GM23338 (cell line): ENCODE results near the gene KISS1. TPM values are rescaled to one million over a fixed set of nuclear protein-coding genes. Genes with fewer than 3 reads are reported as not detected.

ENCODE experiments used
- ATAC-seq: fragments of 200-7000 bp; cut with Tn5 transposase; 3 replicates; pipeline ENCODE4 v1.9.1; 2020
- DNase-seq: peaks from one replicate; pipeline ENCODE4 v3.0.0-alpha.2; 2015; ENCODE audit warnings: low spot score
- H2AFZ ChIP-seq: fragments of 200-600 bp; sonication (generic); 2 replicates; pipeline ENCODE4 v1.8.0; 2016; ENCODE audit warnings: antibody characterized with exemption, mild to moderate bottlenecking, moderate library complexity
- H3F3A ChIP-seq: fragments of 200-600 bp; sonication (generic); replicated peaks from 2 replicates; pipeline ENCODE4 v1.8.0; 2017; ENCODE audit warnings: antibody characterized with exemption, mixed run types, low read depth
- H3K27ac ChIP-seq: fragments of 200-600 bp; sonication (generic); 2 replicates; pipeline ENCODE4 v1.6.1; 2016; ENCODE audit warnings: low read depth
- H3K27me3 ChIP-seq: fragments of 200-600 bp; sonication (generic); 2 replicates; pipeline ENCODE4 v1.8.0; 2016; ENCODE audit warnings: mild to moderate bottlenecking, mixed run types, moderate library complexity; ENCODE audit not compliant: insufficient read depth
- H3K36me3 ChIP-seq: fragments of 200-600 bp; sonication (generic); 2 replicates; pipeline ENCODE4 v1.8.0; 2016; ENCODE audit warnings: mild to moderate bottlenecking; ENCODE audit not compliant: insufficient read depth
- H3K4me1 ChIP-seq: fragments of 200-600 bp; sonication (generic); 2 replicates; pipeline ENCODE4 v1.8.0; 2016; ENCODE audit warnings: mild to moderate bottlenecking, moderate library complexity; ENCODE audit not compliant: insufficient read depth
- H3K4me2 ChIP-seq: fragments of 200-600 bp; sonication (generic); 2 replicates; pipeline ENCODE4 v1.7.1; 2017; ENCODE audit warnings: mixed run types
- H3K4me3 ChIP-seq: fragments of 200-600 bp; sonication (generic); 2 replicates; pipeline ENCODE4 v1.6.1; 2016; ENCODE audit warnings: mixed run types
- H3K79me2 ChIP-seq: fragments of 200-600 bp; sonication (generic); replicated peaks from 2 replicates; pipeline ENCODE4 v1.8.0; 2017; ENCODE audit warnings: mild to moderate bottlenecking; ENCODE audit not compliant: insufficient read depth
- H3K9me2 ChIP-seq: fragments of 200-600 bp; sonication (generic); 2 replicates; pipeline ENCODE4 v1.8.0; 2017; ENCODE audit not compliant: insufficient read depth
- H4K20me1 ChIP-seq: fragments of 200-600 bp; sonication (generic); replicated peaks from 2 replicates; pipeline ENCODE4 v1.8.0; 2017; ENCODE audit warnings: mild to moderate bottlenecking; ENCODE audit not compliant: insufficient read depth
- H3K27ac Mint-ChIP-seq: 2 replicates; pipeline ENCODE4 v1.8.0; 2020; ENCODE audit warnings: inconsistent platforms, mild to moderate bottlenecking, moderate library complexity, mixed read lengths
- H3K27me3 Mint-ChIP-seq: 3 replicates; pipeline ENCODE4 v1.8.0; 2022; ENCODE audit warnings: low read depth, mild to moderate bottlenecking, moderate library complexity, mixed read lengths, inconsistent platforms; ENCODE audit not compliant: insufficient read depth, poor library complexity
- H3K36me3 Mint-ChIP-seq: 3 replicates; pipeline ENCODE4 v1.8.0; 2021; ENCODE audit warnings: low read depth, mild to moderate bottlenecking, inconsistent platforms, moderate library complexity, mixed read lengths
- H3K4me1 Mint-ChIP-seq: 3 replicates; pipeline ENCODE4 v1.8.0; 2020; ENCODE audit warnings: mild to moderate bottlenecking, inconsistent platforms, mixed read lengths
- H3K4me3 Mint-ChIP-seq: 3 replicates; pipeline ENCODE4 v1.8.0; 2021; ENCODE audit warnings: moderate library complexity, mild to moderate bottlenecking, inconsistent platforms, mixed read lengths
- H3K9me3 Mint-ChIP-seq: 3 replicates; pipeline ENCODE4 v1.8.0; 2020; ENCODE audit warnings: moderate library complexity, mild to moderate bottlenecking, inconsistent platforms, mixed read lengths
- EZH2 ChIP-seq: fragments of 200-600 bp; sonication (generic); IDR thresholded peaks from one replicate; pipeline ENCODE4 v1.8.0; 2017; ENCODE audit warnings: antibody characterized with exemption, mild to moderate bottlenecking, low read depth; ENCODE audit not compliant: unreplicated experiment
- EZH2phosphoT487 ChIP-seq: fragments of 200-600 bp; sonication (generic); IDR thresholded peaks from one replicate; pipeline ENCODE4 v1.8.1; 2018; ENCODE audit warnings: antibody characterized with exemption; ENCODE audit not compliant: unreplicated experiment
- NANOG ChIP-seq: IDR thresholded peaks from 2 replicates; pipeline ENCODE4 v1.6.1; 2016; ENCODE audit warnings: antibody characterized with exemption, borderline replicate concordance
- POLR2AphosphoS5 ChIP-seq: IDR thresholded peaks from 2 replicates; pipeline ENCODE4 v1.6.1; 2016; ENCODE audit warnings: antibody characterized with exemption, low read depth
- STAT1 ChIP-seq: IDR thresholded peaks from one replicate; pipeline ENCODE4 v1.6.1; 2016; ENCODE audit warnings: antibody characterized with exemption; ENCODE audit not compliant: unreplicated experiment
- ZNF331 ChIP-seq: fragments of 250-450 bp; sonication (Bioruptor Pico); IDR thresholded peaks from 2 replicates; pipeline ENCODE4 v1.5.0; 2020; ENCODE audit warnings: low read depth, mild to moderate bottlenecking, moderate library complexity
- polyA plus RNA-seq: library from polyadenylated mRNA; unstranded; fragments of >200 nt; fragmentation: Nextera tagmentation; extraction: Ambion mirVana; gene quantifications from 2 replicates; pipeline ENCODE4 v1.2.1, GENCODE V29; 2016
- total RNA-seq: library from RNA; depleted of rRNA; stranded (reverse); fragments of >200 nt; shearing (Covaris generic); gene quantifications from 2 replicates; pipeline ENCODE4 v1.2.3, GENCODE V29; 2014
- TF ChIP-seq, protein P1 (sequence below): fragments of 250-450 bp; sonication (Bioruptor Pico); IDR thresholded peaks from 2 replicates; pipeline ENCODE4 v1.5.0; 2020; ENCODE audit warnings: mild to moderate bottlenecking, moderate library complexity
- TF ChIP-seq, protein P2 (sequence below), 2 experiments: fragments of 200-600 bp in 1 of 2; sonication (generic) in 1 of 2; conservative IDR thresholded peaks; 2 replicates each; pipeline versions ENCODE4 v1.5.1 to v1.6.1; 2016 to 2017; ENCODE audit warnings: antibody characterized with exemption in 2 of 2, low read depth in 2 of 2, mild to moderate bottlenecking in 2 of 2, moderate library complexity in 1 of 2

Gene KISS1
- total and polyA plus RNA-seq, 2 experiments from 2014 or later: not detected

DNA sequence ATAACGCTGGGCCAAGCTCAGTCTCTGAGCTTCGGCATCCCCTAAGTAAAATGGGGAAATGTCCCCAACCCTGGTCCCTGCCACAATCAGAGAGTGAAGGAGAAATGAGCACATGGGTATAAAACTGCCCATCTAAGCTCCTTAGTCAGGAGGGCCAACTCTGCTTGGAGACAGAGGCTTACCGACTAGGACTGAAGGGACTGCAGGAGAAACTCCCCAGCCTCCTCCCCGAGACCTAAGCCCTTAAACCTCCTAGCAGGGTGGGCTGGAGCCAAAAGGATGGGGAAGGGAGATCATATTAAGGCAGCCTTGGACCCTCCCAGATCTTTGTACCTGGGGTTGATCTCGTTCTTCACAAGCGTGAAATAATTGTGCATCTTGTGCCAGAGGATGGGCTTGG is 50.0 kb downstream of the KISS1 start (continued):
- TF ChIP-seq, protein P1, sequence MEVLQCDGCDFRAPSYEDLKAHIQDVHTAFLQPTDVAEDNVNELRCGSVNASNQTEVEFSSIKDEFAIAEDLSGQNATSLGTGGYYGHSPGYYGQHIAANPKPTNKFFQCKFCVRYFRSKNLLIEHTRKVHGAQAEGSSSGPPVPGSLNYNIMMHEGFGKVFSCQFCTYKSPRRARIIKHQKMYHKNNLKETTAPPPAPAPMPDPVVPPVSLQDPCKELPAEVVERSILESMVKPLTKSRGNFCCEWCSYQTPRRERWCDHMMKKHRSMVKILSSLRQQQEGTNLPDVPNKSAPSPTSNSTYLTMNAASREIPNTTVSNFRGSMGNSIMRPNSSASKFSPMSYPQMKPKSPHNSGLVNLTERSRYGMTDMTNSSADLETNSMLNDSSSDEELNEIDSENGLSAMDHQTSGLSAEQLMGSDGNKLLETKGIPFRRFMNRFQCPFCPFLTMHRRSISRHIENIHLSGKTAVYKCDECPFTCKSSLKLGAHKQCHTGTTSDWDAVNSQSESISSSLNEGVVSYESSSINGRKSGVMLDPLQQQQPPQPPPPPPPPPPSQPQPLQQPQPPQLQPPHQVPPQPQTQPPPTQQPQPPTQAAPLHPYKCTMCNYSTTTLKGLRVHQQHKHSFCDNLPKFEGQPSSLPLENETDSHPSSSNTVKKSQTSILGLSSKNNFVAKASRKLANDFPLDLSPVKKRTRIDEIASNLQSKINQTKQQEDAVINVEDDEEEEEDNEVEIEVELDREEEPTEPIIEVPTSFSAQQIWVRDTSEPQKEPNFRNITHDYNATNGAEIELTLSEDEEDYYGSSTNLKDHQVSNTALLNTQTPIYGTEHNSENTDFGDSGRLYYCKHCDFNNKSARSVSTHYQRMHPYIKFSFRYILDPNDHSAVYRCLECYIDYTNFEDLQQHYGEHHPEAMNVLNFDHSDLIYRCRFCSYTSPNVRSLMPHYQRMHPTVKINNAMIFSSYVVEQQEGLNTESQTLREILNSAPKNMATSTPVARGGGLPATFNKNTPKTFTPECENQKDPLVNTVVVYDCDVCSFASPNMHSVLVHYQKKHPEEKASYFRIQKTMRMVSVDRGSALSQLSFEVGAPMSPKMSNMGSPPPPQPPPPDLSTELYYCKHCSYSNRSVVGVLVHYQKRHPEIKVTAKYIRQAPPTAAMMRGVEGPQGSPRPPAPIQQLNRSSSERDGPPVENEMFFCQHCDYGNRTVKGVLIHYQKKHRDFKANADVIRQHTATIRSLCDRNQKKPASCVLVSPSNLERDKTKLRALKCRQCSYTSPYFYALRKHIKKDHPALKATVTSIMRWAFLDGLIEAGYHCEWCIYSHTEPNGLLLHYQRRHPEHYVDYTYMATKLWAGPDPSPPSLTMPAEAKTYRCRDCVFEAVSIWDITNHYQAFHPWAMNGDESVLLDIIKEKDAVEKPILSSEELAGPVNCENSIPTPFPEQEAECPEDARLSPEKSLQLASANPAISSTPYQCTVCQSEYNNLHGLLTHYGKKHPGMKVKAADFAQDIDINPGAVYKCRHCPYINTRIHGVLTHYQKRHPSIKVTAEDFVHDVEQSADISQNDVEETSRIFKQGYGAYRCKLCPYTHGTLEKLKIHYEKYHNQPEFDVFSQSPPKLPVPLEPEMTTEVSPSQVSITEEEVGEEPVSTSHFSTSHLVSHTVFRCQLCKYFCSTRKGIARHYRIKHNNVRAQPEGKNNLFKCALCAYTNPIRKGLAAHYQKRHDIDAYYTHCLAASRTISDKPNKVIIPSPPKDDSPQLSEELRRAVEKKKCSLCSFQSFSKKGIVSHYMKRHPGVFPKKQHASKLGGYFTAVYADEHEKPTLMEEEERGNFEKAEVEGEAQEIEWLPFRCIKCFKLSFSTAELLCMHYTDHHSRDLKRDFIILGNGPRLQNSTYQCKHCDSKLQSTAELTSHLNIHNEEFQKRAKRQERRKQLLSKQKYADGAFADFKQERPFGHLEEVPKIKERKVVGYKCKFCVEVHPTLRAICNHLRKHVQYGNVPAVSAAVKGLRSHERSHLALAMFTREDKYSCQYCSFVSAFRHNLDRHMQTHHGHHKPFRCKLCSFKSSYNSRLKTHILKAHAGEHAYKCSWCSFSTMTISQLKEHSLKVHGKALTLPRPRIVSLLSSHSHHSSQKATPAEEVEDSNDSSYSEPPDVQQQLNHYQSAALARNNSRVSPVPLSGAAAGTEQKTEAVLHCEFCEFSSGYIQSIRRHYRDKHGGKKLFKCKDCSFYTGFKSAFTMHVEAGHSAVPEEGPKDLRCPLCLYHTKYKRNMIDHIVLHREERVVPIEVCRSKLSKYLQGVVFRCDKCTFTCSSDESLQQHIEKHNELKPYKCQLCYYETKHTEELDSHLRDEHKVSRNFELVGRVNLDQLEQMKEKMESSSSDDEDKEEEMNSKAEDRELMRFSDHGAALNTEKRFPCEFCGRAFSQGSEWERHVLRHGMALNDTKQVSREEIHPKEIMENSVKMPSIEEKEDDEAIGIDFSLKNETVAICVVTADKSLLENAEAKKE: no peak
- TF ChIP-seq NANOG: no peak
- no peak for TF ChIP-seq EZH2
- no peak for TF ChIP-seq STAT1

DNA sequence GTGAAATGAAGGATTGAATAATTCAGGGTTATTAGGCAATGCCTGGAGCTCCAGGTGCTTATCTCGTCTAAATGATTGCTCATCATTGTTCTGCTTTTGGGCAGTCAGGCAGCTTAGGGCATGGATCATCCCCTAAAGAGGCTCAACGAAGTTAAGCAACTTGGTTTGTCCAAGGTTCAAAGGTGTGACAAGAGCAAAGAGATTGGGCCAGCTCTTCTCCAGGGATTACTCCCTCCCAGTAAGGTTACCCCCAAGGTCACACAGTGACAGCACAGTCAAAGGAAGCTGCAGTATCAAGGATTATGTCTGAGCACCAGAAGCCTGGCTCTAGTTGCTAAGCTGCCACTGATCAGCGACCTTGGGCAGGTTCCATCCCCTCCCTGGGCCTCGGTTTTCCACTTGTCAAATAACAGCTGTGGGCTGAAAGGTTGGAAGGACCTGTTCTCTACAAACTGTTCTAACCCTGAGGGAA is 51.2 kb downstream of the KISS1 start:
- Histone ChIP-seq H3K4me3 (no peak overlapping the region), H3F3A (no peaks in the 10 kb centered on the region; the same call in 1 of the 2 replicates), H3K36me3 (no peaks in the 10 kb centered on the region), H3K4me1 (peaks cover 21% of the 10 kb centered on the region), H3K27ac (no peak overlapping the region), H4K20me1 (no peaks in the 10 kb centered on the region), H2AFZ (no peak overlapping the region), H3K9me2 (no peaks in the 10 kb centered on the region), H3K79me2 (no peaks in the 10 kb centered on the region), H3K27me3 (no peaks in the 10 kb centered on the region), H3K4me2 (no peak overlapping the region)
- Mint-ChIP-seq H3K4me1 (peaks cover 46% of the 10 kb centered on the region), H3K27ac (no peak overlapping the region), H3K27me3 (peaks cover 18% of the 10 kb centered on the region), H3K36me3 (peaks cover 11% of the 10 kb centered on the region), H3K9me3 (no peaks in the 10 kb centered on the region), H3K4me3 (no peak overlapping the region)
- DNase-seq: no peak
- ATAC-seq: no peak
- TF ChIP-seq ZNF331 (CRISPR knock-in tag) (no peak), POLR2AphosphoS5 (no peak), STAT1 (no peak), EZH2 (no peak), EZH2phosphoT487 (no peak)
- TF ChIP-seq, protein P2, sequence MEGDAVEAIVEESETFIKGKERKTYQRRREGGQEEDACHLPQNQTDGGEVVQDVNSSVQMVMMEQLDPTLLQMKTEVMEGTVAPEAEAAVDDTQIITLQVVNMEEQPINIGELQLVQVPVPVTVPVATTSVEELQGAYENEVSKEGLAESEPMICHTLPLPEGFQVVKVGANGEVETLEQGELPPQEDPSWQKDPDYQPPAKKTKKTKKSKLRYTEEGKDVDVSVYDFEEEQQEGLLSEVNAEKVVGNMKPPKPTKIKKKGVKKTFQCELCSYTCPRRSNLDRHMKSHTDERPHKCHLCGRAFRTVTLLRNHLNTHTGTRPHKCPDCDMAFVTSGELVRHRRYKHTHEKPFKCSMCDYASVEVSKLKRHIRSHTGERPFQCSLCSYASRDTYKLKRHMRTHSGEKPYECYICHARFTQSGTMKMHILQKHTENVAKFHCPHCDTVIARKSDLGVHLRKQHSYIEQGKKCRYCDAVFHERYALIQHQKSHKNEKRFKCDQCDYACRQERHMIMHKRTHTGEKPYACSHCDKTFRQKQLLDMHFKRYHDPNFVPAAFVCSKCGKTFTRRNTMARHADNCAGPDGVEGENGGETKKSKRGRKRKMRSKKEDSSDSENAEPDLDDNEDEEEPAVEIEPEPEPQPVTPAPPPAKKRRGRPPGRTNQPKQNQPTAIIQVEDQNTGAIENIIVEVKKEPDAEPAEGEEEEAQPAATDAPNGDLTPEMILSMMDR (conservative IDR thresholded peaks at IDR 0.05; ENCODE audit: low read depth in 2 of 2): no peak
- TF ChIP-seq, protein P1: no peak
